D721Med (cell line): ENCODE measurements around the gene QRFP.

Experiments
- DNase-seq: peaks from one replicate; pipeline ENCODE4 v3.0.0; 2011; ENCODE audit warnings: low spot score; ENCODE audit not compliant: insufficient read length
- FAIRE-seq: peaks from 2 replicates; lab custom pipeline; 2011; peaks lifted over from hg19 to GRCh38; lab: Jason Lieb, UNC
- TF ChIP-seq, protein P1 (sequence below): IDR thresholded peaks from 2 replicates; pipeline ENCODE4 v1.5.1; 2012; ENCODE audit warnings: mild to moderate bottlenecking, control low read depth; ENCODE audit not compliant: insufficient read depth; ENCODE audit errors: missing control alignments

Gene QRFP

DNA sequence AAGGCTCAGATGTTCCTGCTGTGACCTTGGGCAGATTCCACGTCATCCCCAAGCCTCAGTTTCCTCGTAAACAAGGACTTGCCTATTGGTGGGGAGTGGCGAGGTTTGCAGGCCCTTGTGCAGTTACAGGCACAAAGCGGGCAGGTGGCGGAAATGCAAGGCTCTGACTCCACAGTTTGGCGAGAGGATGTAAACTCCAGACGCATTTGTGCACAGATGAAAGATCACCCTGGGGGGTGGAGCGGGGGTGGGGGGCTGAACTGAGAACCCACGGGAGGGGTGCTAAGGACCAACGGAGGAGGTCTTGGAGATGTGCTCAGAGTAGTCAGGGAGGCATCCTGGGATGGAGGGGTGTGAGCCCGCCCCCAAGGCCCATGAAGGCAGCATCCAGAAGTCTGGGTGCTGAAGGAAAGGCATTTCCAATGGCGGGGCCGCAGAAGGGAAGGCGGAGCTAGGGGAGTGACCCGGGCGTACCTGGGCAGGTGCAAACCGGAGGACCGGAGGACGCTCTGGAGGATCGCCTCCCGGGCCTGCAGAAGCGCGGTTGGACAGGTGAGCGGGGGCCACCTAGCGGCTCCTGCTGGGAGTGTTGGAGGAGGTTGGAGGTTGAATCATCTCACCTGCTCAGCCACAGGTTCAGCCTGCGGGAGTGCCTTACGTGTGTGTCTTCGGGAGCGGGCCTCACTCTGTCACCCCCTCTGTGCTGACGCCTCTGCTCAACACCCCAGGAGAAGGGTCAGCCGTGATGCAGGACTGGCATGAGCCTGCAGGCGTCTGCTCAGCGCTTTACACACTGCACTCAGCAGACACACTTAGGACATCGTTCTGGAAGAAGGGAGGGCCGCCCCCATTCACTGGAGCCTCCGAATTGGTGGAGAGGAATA lies 44.3 kb upstream of the QRFP start:
- DNase-seq = peak; percentile 77
- TF ChIP-seq, protein P1, sequence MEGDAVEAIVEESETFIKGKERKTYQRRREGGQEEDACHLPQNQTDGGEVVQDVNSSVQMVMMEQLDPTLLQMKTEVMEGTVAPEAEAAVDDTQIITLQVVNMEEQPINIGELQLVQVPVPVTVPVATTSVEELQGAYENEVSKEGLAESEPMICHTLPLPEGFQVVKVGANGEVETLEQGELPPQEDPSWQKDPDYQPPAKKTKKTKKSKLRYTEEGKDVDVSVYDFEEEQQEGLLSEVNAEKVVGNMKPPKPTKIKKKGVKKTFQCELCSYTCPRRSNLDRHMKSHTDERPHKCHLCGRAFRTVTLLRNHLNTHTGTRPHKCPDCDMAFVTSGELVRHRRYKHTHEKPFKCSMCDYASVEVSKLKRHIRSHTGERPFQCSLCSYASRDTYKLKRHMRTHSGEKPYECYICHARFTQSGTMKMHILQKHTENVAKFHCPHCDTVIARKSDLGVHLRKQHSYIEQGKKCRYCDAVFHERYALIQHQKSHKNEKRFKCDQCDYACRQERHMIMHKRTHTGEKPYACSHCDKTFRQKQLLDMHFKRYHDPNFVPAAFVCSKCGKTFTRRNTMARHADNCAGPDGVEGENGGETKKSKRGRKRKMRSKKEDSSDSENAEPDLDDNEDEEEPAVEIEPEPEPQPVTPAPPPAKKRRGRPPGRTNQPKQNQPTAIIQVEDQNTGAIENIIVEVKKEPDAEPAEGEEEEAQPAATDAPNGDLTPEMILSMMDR = peak; percentile 66
- no peak for FAIRE-seq

GRCh38 chr9:130940027-130940549 lies 43.5 kb upstream of the QRFP start:
- no peak for FAIRE-seq
- no peak for DNase-seq
- TF ChIP-seq, protein P1 = no peak

DNA sequence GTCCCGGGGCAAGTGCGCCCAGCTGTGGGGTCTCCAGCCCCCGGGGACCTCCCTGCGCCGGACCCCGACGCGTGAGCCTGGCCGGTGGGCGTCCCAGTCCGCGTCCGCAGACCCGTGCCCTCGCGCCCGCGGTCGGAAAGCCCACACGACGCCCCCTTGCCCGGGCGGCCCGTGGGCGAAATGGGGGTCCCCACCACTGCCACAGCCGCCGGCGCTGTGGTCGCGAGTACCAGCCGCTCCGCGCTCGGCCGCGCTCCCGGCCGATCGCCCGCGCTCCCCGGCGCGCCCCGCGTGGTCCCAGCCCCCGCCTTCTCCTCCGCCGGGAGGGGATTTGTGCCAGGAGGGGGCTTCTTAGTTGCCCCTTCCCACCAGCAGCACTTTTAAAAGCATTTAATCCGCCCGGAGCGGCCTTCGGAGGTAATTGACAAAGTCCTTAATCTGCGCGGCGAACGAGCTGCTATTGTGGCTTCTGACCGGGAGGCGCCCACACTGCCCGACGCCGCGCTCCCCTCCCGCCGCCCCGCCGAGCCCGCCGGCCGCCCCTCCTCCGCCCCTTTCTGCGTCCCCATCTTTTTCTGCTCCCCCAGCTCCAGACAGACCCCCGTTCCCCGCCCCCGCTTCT lies 42.9 kb upstream of the QRFP start:
- no peak for FAIRE-seq
- DNase-seq = no peak
- TF ChIP-seq, protein P1 = no peak

DNA sequence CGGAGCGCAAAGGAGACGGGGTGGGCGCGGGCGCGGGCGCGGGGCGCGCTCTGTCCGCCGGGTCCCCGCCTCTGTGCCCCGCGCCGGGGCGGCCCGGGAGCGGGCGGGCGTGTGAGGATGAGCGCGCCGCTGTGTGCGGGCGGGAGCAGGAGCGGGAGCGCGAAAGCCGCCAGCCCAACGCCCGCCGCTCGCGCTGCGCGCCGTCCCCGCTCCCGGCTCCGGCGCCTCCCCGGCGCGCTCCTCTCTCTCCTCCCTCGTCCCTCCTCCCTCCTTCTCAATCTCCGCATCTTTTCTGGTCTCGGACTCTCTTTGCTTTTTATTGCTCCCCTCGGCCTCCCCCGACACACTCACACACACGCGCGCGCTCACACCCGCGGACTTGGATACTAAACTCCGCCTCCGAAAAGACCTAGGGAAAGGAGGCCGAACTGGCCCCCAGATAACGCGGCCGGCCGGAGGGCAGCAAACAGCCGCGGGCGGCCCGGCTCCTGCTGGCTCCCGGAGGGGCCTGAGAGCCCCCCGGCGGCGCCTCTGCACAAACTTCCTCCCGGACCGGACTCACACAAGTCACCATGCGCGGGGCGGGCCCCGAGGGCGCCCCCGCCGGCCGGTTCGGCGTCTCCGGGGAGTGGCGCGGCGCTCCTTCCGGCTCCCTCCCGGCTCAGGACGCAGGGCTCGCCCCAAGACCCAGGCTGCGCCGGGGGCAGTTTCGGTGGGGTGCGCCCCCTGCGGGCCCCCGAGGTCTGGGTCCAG lies 42.2 kb upstream of the QRFP start, which contains the start of gene FIBCD1:
TSS of gene FIBCD1 (minus strand) at position 596 of the 753 bp plus-strand sequence. CDS start 640 bp downstream, outside the sequence.
- FAIRE-seq = no peak
- TF ChIP-seq, protein P1 = no peak
- DNase-seq = no peak

GRCh38 chr9:130938184-130938651 lies 41.6 kb upstream of the QRFP start:
- TF ChIP-seq, protein P1 = no peak
- DNase-seq (no peak), FAIRE-seq (no peak)

GRCh38 chr9:130937146-130938076 lies 40.8 kb upstream of the QRFP start:
- FAIRE-seq (no peak), DNase-seq (no peak)
- TF ChIP-seq, protein P1 = no peak
